GM12878 (cell line): ENCODE measurements around the gene TRIM63.

Experiments
- KLF5 ChIP-seq: fragments of 450-650 bp; IDR thresholded peaks from 2 replicates; pipeline ENCODE4 v1.6.1; 2014; ENCODE audit warnings: mild to moderate bottlenecking; ENCODE audit not compliant: partially characterized antibody
- POU2F2 ChIP-seq: IDR thresholded peaks from 3 replicates; pipeline ENCODE4 v1.6.1; 2011; ENCODE audit warnings: low read depth, mild to moderate bottlenecking, low read length, borderline replicate concordance

DNA sequence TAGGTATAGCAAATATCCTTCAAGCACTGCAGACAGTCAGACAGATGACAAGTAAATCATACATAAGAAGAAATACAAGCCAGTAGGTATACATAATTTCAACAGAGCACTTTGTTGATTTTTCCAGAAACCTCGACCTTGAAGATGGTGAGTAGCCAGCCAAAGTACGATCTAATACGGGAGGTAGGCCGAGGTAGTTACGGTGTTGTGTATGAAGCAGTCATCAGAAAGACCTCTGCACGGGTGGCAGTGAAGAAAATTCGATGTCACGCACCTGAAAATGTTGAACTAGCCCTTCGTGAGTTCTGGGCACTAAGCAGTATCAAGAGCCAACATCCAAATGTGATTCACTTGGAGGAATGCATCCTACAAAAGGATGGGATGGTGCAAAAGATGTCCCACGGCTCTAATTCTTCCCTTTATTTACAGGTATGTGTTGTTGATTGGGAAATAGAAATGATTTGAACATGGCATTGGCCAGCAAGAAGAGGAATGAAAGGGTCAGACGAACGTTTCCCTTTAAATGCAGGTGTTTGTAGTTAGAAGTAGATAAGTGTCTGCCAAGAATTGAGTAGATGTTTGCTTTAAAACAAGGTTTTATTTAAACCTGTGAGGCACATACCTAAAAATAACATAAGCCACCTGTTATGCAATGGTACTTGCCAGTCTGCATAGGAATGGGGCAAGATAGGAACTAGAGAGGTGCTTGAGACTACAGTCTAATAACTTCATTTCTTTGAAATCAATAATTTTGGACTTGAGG, 46.9 kb upstream of the TRIM63 start:
- TF ChIP-seq KLF5 (no peak), POU2F2 (no peak)
